NCI-H345 treated with DMSO at 0.1 percent for 48 hours (cell line): ENCODE measurements around the gene SIRPA.

Experiments used
- DNase-seq: peaks from one replicate; lab custom pipeline; 2025; ENCODE audit not compliant: unreplicated experiment; lab: John Stamatoyannopoulos, UW

The SIRPA gene

GRCh38 chr20:1870323-1870722 lies 24.9 kb upstream of the SIRPA start:
- no peak for DNase-seq

GRCh38 chr20:1870792-1871550 lies 24.2 kb upstream of the SIRPA start:
- no peak for DNase-seq

GRCh38 chr20:1871807-1872458 lies 23.3 kb upstream of the SIRPA start:
- DNase-seq, result no peak

- no peak for DNase-seq
These were observed 22.6 kb upstream of the SIRPA start for GRCh38 chr20:1872459-1873097.

GRCh38 chr20:1874450-1875182 lies 20.6 kb upstream of the SIRPA start:
- no peak for DNase-seq

- DNase-seq, result no peak
These were observed 20.0 kb upstream of the SIRPA start for GRCh38 chr20:1875183-1875554.

GRCh38 chr20:1875762-1876161 lies 19.4 kb upstream of the SIRPA start:
- peak; percentile 74 for DNase-seq

GRCh38 chr20:1876217-1876921 lies 18.8 kb upstream of the SIRPA start:
- DNase-seq, result peak; percentile 37

GRCh38 chr20:1876975-1877608 lies 18.1 kb upstream of the SIRPA start:
- no peak for DNase-seq

GRCh38 chr20:1877609-1878200 lies 17.5 kb upstream of the SIRPA start:
- no peak for DNase-seq

GRCh38 chr20:1879369-1879768 lies 15.8 kb upstream of the SIRPA start:
- DNase-seq, result no peak

GRCh38 chr20:1879934-1880333 lies 15.3 kb upstream of the SIRPA start:
- no peak for DNase-seq

- no peak for DNase-seq
These were observed 14.5 kb upstream of the SIRPA start for GRCh38 chr20:1880529-1881239.

GRCh38 chr20:1881240-1881835 lies 13.9 kb upstream of the SIRPA start:
- no peak for DNase-seq

- no peak for DNase-seq
These were observed 13.2 kb upstream of the SIRPA start for GRCh38 chr20:1882026-1882425.

GRCh38 chr20:1883986-1884385 lies 11.2 kb upstream of the SIRPA start:
- no peak for DNase-seq

GRCh38 chr20:1885254-1885653 lies 10.0 kb upstream of the SIRPA start:
- no peak for DNase-seq

- DNase-seq, result no peak
These were observed 9.1 kb upstream of the SIRPA start for GRCh38 chr20:1885940-1886693.
